ENCODE measurements around the gene ATP6V1C2.

Gene ATP6V1C2

GRCh38 chr2:10788855-10789254, 67.4 kb downstream of the ATP6V1C2 start:
- H3K4me3 ChIP-seq (ENCODE audit: low read length): no peak overlapping the region
- DNase-seq (ENCODE audit: low read depth): no peak
- TF ChIP-seq CTCF (IDR thresholded peaks at IDR 0.05; ENCODE audit: insufficient read depth, low read depth, low read length, missing control alignments): no peak

GRCh38 chr2:10790228-10790973, 69.0 kb downstream of the ATP6V1C2 start:
- no peak for TF ChIP-seq CTCF (IDR thresholded peaks at IDR 0.05; ENCODE audit: insufficient read depth, low read depth, low read length, missing control alignments)
- H3K4me3 ChIP-seq (ENCODE audit: low read length): no peak overlapping the region
- no peak for DNase-seq (ENCODE audit: low read depth)

- no peak for TF ChIP-seq CTCF (IDR thresholded peaks at IDR 0.05; ENCODE audit: insufficient read depth, low read depth, low read length, missing control alignments)
- DNase-seq (ENCODE audit: low read depth): no peak
Measured at GRCh38 chr2:10792001-10792634, 70.7 kb downstream of the ATP6V1C2 start.

GRCh38 chr2:10792660-10793400, 71.4 kb downstream of the ATP6V1C2 start:
- DNase-seq (ENCODE audit: low read depth): peak; percentile 23
- H3K4me3 ChIP-seq (ENCODE audit: low read length): no peak overlapping the region
- no peak for TF ChIP-seq CTCF (IDR thresholded peaks at IDR 0.05; ENCODE audit: insufficient read depth, low read depth, low read length, missing control alignments)

More at GRCh38 chr2:10792001-10792634, 70.7 kb downstream of the ATP6V1C2 start:
- no peak overlapping the region for H3K4me3 ChIP-seq (ENCODE audit: low read length)

- DNase-seq (ENCODE audit: low read depth): no peak
Measured at GRCh38 chr2:10793816-10794215, 72.4 kb downstream of the ATP6V1C2 start.

GRCh38 chr2:10794876-10795275, 73.4 kb downstream of the ATP6V1C2 start:
- no peak for TF ChIP-seq CTCF (IDR thresholded peaks at IDR 0.05; ENCODE audit: insufficient read depth, low read depth, low read length, missing control alignments)
- no peak overlapping the region for H3K4me3 ChIP-seq (ENCODE audit: low read length)
- DNase-seq (ENCODE audit: low read depth): no peak

More at GRCh38 chr2:10793816-10794215, 72.4 kb downstream of the ATP6V1C2 start:
- TF ChIP-seq CTCF (IDR thresholded peaks at IDR 0.05; ENCODE audit: insufficient read depth, low read depth, low read length, missing control alignments): no peak
- H3K4me3 ChIP-seq (ENCODE audit: low read length): no peak overlapping the region

Data from epithelial cell of esophagus (primary cell).